Measurements from ENCODE around the gene TMEM221.

- no peak for TF ChIP-seq CTCF (IDR thresholded peaks at IDR 0.05)
- no peak for TF ChIP-seq EP300 (IDR thresholded peaks at IDR 0.05)
- no peak for TF ChIP-seq POLR2A (IDR thresholded peaks at IDR 0.05)
These were observed 21.8 kb upstream of the TMEM221 start, which contains the start of gene SLC27A1 for GRCh38 chr19:17470068-17470841.

Data from suprapubic skin (tissue), 3 donors.